Astrocyte of the cerebellum (primary cell): ENCODE results near the gene NT5C1B.
A peak's percentile ranks its signal among the peaks of the same experiment; 100 is the strongest.

Experiments
- DNase-seq: peaks from one replicate; pipeline ENCODE4 v3.0.0-alpha.2; 2011; ENCODE audit warnings: low read depth
- H3K4me3 ChIP-seq: 2 replicates; pipeline ENCODE4 v1.5.1; 2011; ENCODE audit warnings: mild to moderate bottlenecking, low read depth, low read length, moderate library complexity
- CTCF ChIP-seq: IDR thresholded peaks from 2 replicates; pipeline ENCODE4 v1.5.1; 2012; ENCODE audit warnings: low read length, low read depth, moderate library complexity, mild to moderate bottlenecking; ENCODE audit errors: missing control alignments
- in situ Hi-C: cut with HindIII; loops from 2 replicates; pipeline ENCODE4 v1.10.0; 2017; ENCODE audit warnings: low sequenced_read_pairs

The NT5C1B gene

GRCh38 chr2:18525852-18526251 lies 63.5 kb downstream of the NT5C1B start:
- DNase-seq, result no peak
- no peak for TF ChIP-seq CTCF
- no peak overlapping the region for H3K4me3 ChIP-seq
- in situ Hi-C loops, result no loop called here

GRCh38 chr2:18525236-18525635 lies 64.1 kb downstream of the NT5C1B start:
- in situ Hi-C loops, result no loop called here

GRCh38 chr2:18522484-18523146 lies 66.8 kb downstream of the NT5C1B start:
- H3K4me3 ChIP-seq, result no peak overlapping the region
- in situ Hi-C loops, result loop anchor here (25.0 kb wide), 1 partner anchor 215 kb away; no protein-coding TSS in a partner anchor
- DNase-seq, result no peak
- no peak for TF ChIP-seq CTCF

More at GRCh38 chr2:18525236-18525635, 64.1 kb downstream of the NT5C1B start:
- DNase-seq, result no peak
- no peak overlapping the region for H3K4me3 ChIP-seq
- TF ChIP-seq CTCF, result no peak

- in situ Hi-C loops, result loop anchor here (25.0 kb wide), 1 partner anchor 217 kb away; no protein-coding TSS in a partner anchor
- DNase-seq, result peak; percentile 60
- TF ChIP-seq CTCF, result peak; percentile 92
- no peak overlapping the region for H3K4me3 ChIP-seq
These were observed 68.6 kb downstream of the NT5C1B start for GRCh38 chr2:18520451-18521425.

- TF ChIP-seq CTCF, result no peak
- no peak overlapping the region for H3K4me3 ChIP-seq
- in situ Hi-C loops, result loop anchor here (5.0 to 25.0 kb wide), 2 partner anchors 217 to 842 kb away; no protein-coding TSS in a partner anchor
- DNase-seq, result no peak
These were observed 69.4 kb downstream of the NT5C1B start for GRCh38 chr2:18519914-18520450.
